SK-N-SH (cell line): Measurements from ENCODE around the gene YKT6.

Source experiments
- CTCF ChIP-seq: fragments of 200-600 bp; sonication (generic); IDR thresholded peaks from 2 replicates; pipeline ENCODE4 v1.6.1; 2017; ENCODE audit warnings: antibody characterized with exemption, mild to moderate bottlenecking, moderate library complexity
- EP300 ChIP-seq, 2 experiments: IDR thresholded peaks; 2 replicates each; pipeline versions ENCODE4 v1.4.0 to v1.6.1; 2012; ENCODE audit warnings: borderline replicate concordance in 1 of 2, low read depth in 1 of 2, low read length in 1 of 2
- EZH2phosphoT487 ChIP-seq: fragments of 200-600 bp; sonication (generic); IDR thresholded peaks from 2 replicates; pipeline ENCODE4 v1.6.1; 2017; ENCODE audit warnings: low read depth, mixed run types, mild to moderate bottlenecking, antibody characterized with exemption, moderate library complexity, borderline replicate concordance
- FOXM1 ChIP-seq: IDR thresholded peaks from 2 replicates; pipeline ENCODE4 v1.4.0; 2012; ENCODE audit warnings: low read depth, mild to moderate bottlenecking
- MAX ChIP-seq: IDR thresholded peaks from 2 replicates; pipeline ENCODE4 v1.4.0; 2012; ENCODE audit warnings: low read depth
- MXI1 ChIP-seq: IDR thresholded peaks from 2 replicates; pipeline ENCODE4 v1.6.1; 2012; ENCODE audit warnings: mild to moderate bottlenecking, low read depth, low read length, improper control_type of control experiment
- POLR2AphosphoS5 ChIP-seq: IDR thresholded peaks from 2 replicates; pipeline ENCODE4 v1.6.1; 2012; ENCODE audit warnings: low read depth, low read length
- USF2 ChIP-seq: fragments of 150-350 bp; IDR thresholded peaks from 2 replicates; pipeline ENCODE4 v1.6.1; 2017; ENCODE audit warnings: antibody characterized with exemption, low read length, low read depth, borderline replicate concordance
- YY1 ChIP-seq: IDR thresholded peaks from 2 replicates; pipeline ENCODE4 v1.4.0; 2012; ENCODE audit warnings: low read depth, mild to moderate bottlenecking

GRCh38 chr7:44191171-44191570 is 9.6 kb upstream of the YKT6 start:
- TF ChIP-seq CTCF, result no peak
- TF ChIP-seq POLR2AphosphoS5, result no peak
- no peak for TF ChIP-seq EZH2phosphoT487
- TF ChIP-seq EP300 (IDR thresholded peaks at IDR 0.05; ENCODE audit: borderline replicate concordance in 1 of 2, low read depth in 1 of 2, low read length in 1 of 2), result no peak
- no peak for TF ChIP-seq USF2
- no peak for TF ChIP-seq MXI1
- TF ChIP-seq FOXM1, result no peak
- TF ChIP-seq YY1, result no peak
- no peak for TF ChIP-seq MAX
